ENCODE measurements around the gene FAM117A.

GRCh38 chr17:49753959-49754391, 10.0 kb downstream of the FAM117A start:
- TF ChIP-seq CTCF (IDR thresholded peaks at IDR 0.05), result no peak
- TF ChIP-seq, protein P1, sequence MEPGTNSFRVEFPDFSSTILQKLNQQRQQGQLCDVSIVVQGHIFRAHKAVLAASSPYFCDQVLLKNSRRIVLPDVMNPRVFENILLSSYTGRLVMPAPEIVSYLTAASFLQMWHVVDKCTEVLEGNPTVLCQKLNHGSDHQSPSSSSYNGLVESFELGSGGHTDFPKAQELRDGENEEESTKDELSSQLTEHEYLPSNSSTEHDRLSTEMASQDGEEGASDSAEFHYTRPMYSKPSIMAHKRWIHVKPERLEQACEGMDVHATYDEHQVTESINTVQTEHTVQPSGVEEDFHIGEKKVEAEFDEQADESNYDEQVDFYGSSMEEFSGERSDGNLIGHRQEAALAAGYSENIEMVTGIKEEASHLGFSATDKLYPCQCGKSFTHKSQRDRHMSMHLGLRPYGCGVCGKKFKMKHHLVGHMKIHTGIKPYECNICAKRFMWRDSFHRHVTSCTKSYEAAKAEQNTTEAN (CRISPR knock-in tag; IDR thresholded peaks at IDR 0.05), result no peak
- TF ChIP-seq ETV6 (CRISPR knock-in tag; IDR thresholded peaks at IDR 0.05), result no peak
- TF ChIP-seq, protein P2, sequence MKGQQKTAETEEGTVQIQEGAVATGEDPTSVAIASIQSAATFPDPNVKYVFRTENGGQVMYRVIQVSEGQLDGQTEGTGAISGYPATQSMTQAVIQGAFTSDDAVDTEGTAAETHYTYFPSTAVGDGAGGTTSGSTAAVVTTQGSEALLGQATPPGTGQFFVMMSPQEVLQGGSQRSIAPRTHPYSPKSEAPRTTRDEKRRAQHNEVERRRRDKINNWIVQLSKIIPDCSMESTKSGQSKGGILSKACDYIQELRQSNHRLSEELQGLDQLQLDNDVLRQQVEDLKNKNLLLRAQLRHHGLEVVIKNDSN (CRISPR knock-in tag; IDR thresholded peaks at IDR 0.05), result no peak
- no peak for TF ChIP-seq CBFB (CRISPR knock-in tag; IDR thresholded peaks at IDR 0.05; ENCODE audit: low read depth)
- no peak for TF ChIP-seq CREB1 (CRISPR knock-in tag; IDR thresholded peaks at IDR 0.05)
- TF ChIP-seq ZSCAN18 (CRISPR knock-in tag; IDR thresholded peaks at IDR 0.05), result no peak
- TF ChIP-seq ZNF232 (CRISPR knock-in tag; IDR thresholded peaks at IDR 0.05), result no peak
- TF ChIP-seq TP53 (CRISPR knock-in tag; IDR thresholded peaks at IDR 0.05), result no peak
- no peak for TF ChIP-seq FOXP1 (CRISPR knock-in tag; IDR thresholded peaks at IDR 0.05; ENCODE audit: borderline replicate concordance)
- no peak for TF ChIP-seq NFYB (CRISPR knock-in tag; conservative IDR thresholded peaks at IDR 0.05; ENCODE audit: low read depth)
- TF ChIP-seq, protein P3, sequence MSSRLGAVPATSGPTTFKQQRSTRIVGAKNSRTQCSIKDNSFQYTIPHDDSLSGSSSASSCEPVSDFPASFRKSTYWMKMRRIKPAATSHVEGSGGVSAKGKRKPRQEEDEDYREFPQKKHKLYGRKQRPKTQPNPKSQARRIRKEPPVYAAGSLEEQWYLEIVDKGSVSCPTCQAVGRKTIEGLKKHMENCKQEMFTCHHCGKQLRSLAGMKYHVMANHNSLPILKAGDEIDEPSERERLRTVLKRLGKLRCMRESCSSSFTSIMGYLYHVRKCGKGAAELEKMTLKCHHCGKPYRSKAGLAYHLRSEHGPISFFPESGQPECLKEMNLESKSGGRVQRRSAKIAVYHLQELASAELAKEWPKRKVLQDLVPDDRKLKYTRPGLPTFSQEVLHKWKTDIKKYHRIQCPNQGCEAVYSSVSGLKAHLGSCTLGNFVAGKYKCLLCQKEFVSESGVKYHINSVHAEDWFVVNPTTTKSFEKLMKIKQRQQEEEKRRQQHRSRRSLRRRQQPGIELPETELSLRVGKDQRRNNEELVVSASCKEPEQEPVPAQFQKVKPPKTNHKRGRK (CRISPR knock-in tag; IDR thresholded peaks at IDR 0.05; ENCODE audit: borderline replicate concordance), result no peak
